ENCODE results near the gene ZPLD1.

The ZPLD1 gene

DNA sequence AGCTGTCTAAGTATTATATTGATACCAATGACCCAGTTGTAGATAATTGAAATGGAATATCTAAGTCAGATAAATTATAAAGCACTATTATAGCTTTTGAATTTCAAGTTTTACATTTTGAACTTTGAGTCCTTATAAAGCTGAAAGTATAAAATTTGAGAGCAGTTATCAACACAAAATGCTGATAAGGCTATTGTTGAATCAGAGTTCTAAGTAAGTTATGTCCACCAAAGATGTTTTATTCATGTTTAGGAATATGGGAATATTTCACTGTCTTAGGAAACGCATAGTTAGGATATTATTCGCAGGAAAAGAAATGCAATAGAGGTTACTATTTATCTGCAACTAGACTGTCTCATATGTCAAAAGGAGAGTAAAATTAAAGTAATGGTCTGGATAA lies 29.4 kb downstream of the ZPLD1 start:
- H3K4me3 ChIP-seq (ENCODE audit: low read depth, low read length) = no peak overlapping the region

- H3K4me3 ChIP-seq (ENCODE audit: low read depth, low read length) = no peak overlapping the region
Measured at GRCh38 chr3:102466001-102466400, 31.2 kb downstream of the ZPLD1 start.

DNA sequence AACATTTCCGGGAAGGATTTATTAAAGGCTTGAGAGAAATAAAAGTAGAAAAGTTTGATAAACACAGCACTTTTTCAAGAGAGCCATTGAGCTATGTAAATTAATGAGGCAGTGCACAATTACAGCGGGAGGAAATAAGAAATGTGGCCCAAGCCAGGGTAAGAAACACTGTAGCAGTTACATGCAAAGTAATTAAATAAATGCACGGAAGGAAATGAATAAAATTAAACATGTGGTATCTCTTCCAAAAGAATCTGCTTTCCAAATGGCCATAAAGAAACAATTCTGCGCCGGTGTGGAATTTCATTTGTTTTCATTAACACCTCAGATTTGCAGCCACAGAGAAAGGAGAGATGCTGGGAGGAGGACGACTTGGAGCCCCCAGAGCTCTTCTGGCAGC lies 35.3 kb downstream of the ZPLD1 start:
- H3K4me3 ChIP-seq (ENCODE audit: low read depth, low read length) = no peak overlapping the region

GRCh38 chr3:102471001-102471400 lies 36.2 kb downstream of the ZPLD1 start:
- H3K4me3 ChIP-seq (ENCODE audit: low read depth, low read length) = no peak overlapping the region

GRCh38 chr3:102471491-102471890 lies 36.7 kb downstream of the ZPLD1 start:
- H3K4me3 ChIP-seq (ENCODE audit: low read depth, low read length) = no peak overlapping the region

DNA sequence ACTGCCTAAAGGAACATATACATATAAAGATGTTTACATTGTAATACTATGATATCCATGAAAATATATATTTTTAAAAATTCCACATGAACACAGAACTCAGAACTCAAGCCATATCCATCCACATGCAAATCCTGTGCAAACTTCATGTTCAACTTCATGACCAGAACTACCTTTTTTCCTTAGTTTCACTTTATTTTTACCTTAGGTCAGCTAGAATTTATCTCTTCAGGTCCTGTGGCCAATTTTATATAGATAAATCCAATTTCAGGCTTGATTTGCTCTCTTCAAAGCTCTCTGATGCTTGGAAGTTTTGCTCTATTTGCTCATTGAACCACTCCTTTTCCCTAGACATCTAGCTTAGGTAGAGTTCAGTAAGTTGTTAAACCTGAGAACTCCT lies 38.8 kb downstream of the ZPLD1 start:
- H3K4me3 ChIP-seq (ENCODE audit: low read depth, low read length) = no peak overlapping the region

GRCh38 chr3:102474207-102474606 lies 39.4 kb downstream of the ZPLD1 start:
- H3K4me3 ChIP-seq (ENCODE audit: low read depth, low read length) = no peak overlapping the region

GRCh38 chr3:102476198-102476597 lies 41.4 kb downstream of the ZPLD1 start:
- no peak overlapping the region for H3K4me3 ChIP-seq (ENCODE audit: low read depth, low read length)

- no peak overlapping the region for H3K4me3 ChIP-seq (ENCODE audit: low read depth, low read length)
Measured at GRCh38 chr3:102478160-102478559, 43.3 kb downstream of the ZPLD1 start.

DNA sequence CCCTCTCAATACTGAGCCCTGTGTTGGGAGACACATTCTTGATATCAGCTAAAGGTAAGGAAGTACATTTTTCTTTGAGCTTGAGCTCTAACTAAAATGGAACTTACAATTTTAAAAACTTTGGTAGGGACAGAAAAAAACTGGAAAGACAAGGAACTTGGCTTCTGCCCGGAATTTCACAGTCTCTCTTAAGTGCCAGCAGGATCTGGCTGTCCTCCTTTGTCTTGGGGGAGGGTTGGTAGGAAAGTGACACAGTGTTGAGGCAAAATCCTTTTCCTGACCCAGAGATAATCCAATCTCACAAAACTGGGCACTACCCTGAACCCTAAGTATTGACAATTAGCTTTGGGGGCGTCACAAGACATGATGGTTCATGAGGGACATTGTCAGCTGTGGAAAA lies 45.3 kb downstream of the ZPLD1 start:
- H3K4me3 ChIP-seq (ENCODE audit: low read depth, low read length) = no peak overlapping the region

- H3K4me3 ChIP-seq (ENCODE audit: low read depth, low read length) = no peak overlapping the region
Measured at GRCh38 chr3:102481050-102481449, 46.2 kb downstream of the ZPLD1 start.

GRCh38 chr3:102483556-102483955 lies 48.7 kb downstream of the ZPLD1 start:
- H3K4me3 ChIP-seq (ENCODE audit: low read depth, low read length) = no peak overlapping the region

GRCh38 chr3:102484363-102484762 lies 49.5 kb downstream of the ZPLD1 start:
- no peak overlapping the region for H3K4me3 ChIP-seq (ENCODE audit: low read depth, low read length)

GRCh38 chr3:102485701-102486100 lies 50.9 kb downstream of the ZPLD1 start:
- no peak overlapping the region for H3K4me3 ChIP-seq (ENCODE audit: low read depth, low read length)

DNA sequence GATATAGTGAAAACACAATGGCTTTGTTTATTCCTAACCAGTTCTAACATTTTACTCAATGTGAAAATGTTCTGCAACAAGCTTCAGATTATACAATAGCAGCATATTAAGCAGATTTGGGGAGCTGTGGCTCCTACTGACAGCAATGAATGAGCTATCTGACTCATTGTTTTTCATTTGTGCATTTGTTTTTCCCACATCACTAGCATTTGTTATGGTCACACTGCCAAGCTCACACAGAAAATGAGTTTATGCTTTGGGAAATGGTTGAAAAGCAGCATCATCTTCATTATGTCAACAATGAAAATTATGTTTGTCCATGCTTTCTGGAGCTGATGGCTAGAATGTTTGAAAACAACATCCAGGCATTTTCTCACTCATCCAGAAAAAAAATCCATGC lies 53.5 kb downstream of the ZPLD1 start:
- no peak overlapping the region for H3K4me3 ChIP-seq (ENCODE audit: low read depth, low read length)

GRCh38 chr3:102492300-102492699 lies 57.5 kb downstream of the ZPLD1 start:
- no peak overlapping the region for H3K4me3 ChIP-seq (ENCODE audit: low read depth, low read length)

- no peak overlapping the region for H3K4me3 ChIP-seq (ENCODE audit: low read depth, low read length)
Measured at GRCh38 chr3:102497571-102497970, 62.8 kb downstream of the ZPLD1 start.

GRCh38 chr3:102505542-102505941 lies 70.7 kb downstream of the ZPLD1 start:
- no peak overlapping the region for H3K4me3 ChIP-seq (ENCODE audit: low read depth, low read length)

GRCh38 chr3:102510663-102511062 lies 75.8 kb downstream of the ZPLD1 start:
- H3K4me3 ChIP-seq (ENCODE audit: low read depth, low read length) = no peak overlapping the region

GRCh38 chr3:102511168-102511567 lies 76.4 kb downstream of the ZPLD1 start:
- no peak overlapping the region for H3K4me3 ChIP-seq (ENCODE audit: low read depth, low read length)

- H3K4me3 ChIP-seq (ENCODE audit: low read depth, low read length) = no peak overlapping the region
Measured at GRCh38 chr3:102511639-102512038, 76.8 kb downstream of the ZPLD1 start.

- H3K4me3 ChIP-seq (ENCODE audit: low read depth, low read length) = no peak overlapping the region
Measured at GRCh38 chr3:102512734-102513504, 78.1 kb downstream of the ZPLD1 start.

- no peak overlapping the region for H3K4me3 ChIP-seq (ENCODE audit: low read depth, low read length)
Measured at GRCh38 chr3:102514241-102514640, 79.4 kb downstream of the ZPLD1 start.

Data from iPS-11a (cell line).